Calu3 (cell line): Measurements from ENCODE around the gene DSCAM. TPM values are rescaled to one million over a fixed set of nuclear protein-coding genes. Genes with fewer than 3 reads are reported as not detected.

Source experiments
- BruUV-seq: library from RNA; stranded (reverse); fragments of 400-500 nt; replicated peaks from 2 replicates; lab custom pipeline; 2021; lab: Mats Ljungman, UMichigan
- CTCF ChIA-PET: fragments of 300-600 bp; sonication (Branson Sonifier 250); formaldehyde crosslinking; loops from one replicate; lab custom pipeline; 2022; ENCODE audit warnings: antibody characterized with exemption; lab: Charles Lee
- DNase-seq: peaks from one replicate; pipeline ENCODE4 v3.0.0; 2022
- H3K27ac Mint-ChIP-seq: one replicate; pipeline ENCODE4 v1.8.0; 2022; ENCODE audit warnings: mixed read lengths; ENCODE audit not compliant: unreplicated experiment
- H3K27me3 Mint-ChIP-seq: one replicate; pipeline ENCODE4 v1.8.0; 2022; ENCODE audit warnings: mixed read lengths; ENCODE audit not compliant: unreplicated experiment
- H3K36me3 Mint-ChIP-seq: one replicate; pipeline ENCODE4 v1.8.0; 2022; ENCODE audit warnings: mild to moderate bottlenecking, moderate library complexity, mixed read lengths; ENCODE audit not compliant: insufficient read depth, unreplicated experiment
- H3K4me1 Mint-ChIP-seq: one replicate; pipeline ENCODE4 v1.8.0; 2022; ENCODE audit warnings: mild to moderate bottlenecking, low read depth, mixed read lengths; ENCODE audit not compliant: unreplicated experiment
- H3K4me3 Mint-ChIP-seq: one replicate; pipeline ENCODE4 v1.8.0; 2022; ENCODE audit warnings: mild to moderate bottlenecking, low read depth, moderate library complexity, mixed read lengths; ENCODE audit not compliant: unreplicated experiment
- H3K9me3 Mint-ChIP-seq: one replicate; pipeline ENCODE4 v1.8.0; 2022; ENCODE audit warnings: low read depth, mixed read lengths; ENCODE audit not compliant: unreplicated experiment
- intact Hi-C: fragments of 100-400 bp; cut with micrococcal nuclease; formaldehyde crosslinking; loops from one replicate; pipeline ENCODE4 v1.10.0; 2022; ENCODE audit not compliant: unreplicated experiment
- microRNA-seq: library from miRNA; unstranded; fragments of <30 nt; microRNA quantifications from one replicate; pipeline ENCODE4 v1.2.0, GENCODE V29; 2022
- total RNA-seq: library from RNA; stranded (reverse); gene quantifications from 2 replicates; pipeline ENCODE4 v1.2.3, GENCODE V29; 2022
- TF ChIP-seq, protein P1 (sequence below): fragments of 200-600 bp; IDR thresholded peaks from one replicate; pipeline ENCODE4 v1.8.0; 2022; ENCODE audit warnings: antibody characterized with exemption; ENCODE audit not compliant: unreplicated experiment

Gene DSCAM
- total RNA-seq, 1 experiment from 2014 or later: not detected

DNA sequence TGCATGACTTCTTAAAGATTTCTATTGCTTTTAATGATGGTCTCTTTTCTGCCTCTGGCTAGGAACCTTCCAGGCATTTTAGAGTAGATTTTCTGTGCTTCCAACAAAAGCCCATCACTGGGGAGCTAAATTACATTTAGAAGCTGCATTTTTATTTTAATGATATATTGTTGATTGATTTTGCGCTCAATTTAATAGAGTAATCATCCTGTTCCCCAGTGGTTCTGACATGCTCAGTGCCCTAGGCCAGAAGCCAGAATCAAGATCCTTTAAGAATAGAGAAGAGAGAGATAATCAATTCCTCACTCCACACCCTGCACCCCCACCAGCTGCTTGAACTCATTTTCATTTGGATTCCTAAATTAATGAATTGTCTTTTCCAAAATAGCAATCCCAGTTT lies 881.9 kb downstream of the DSCAM start:
- H3K36me3 Mint-ChIP-seq: no peaks in the 10 kb centered on the region
- H3K4me1 Mint-ChIP-seq: no peaks in the 10 kb centered on the region
- peaks cover 19% of the 10 kb centered on the region for H3K9me3 Mint-ChIP-seq
- TF ChIP-seq, protein P1, sequence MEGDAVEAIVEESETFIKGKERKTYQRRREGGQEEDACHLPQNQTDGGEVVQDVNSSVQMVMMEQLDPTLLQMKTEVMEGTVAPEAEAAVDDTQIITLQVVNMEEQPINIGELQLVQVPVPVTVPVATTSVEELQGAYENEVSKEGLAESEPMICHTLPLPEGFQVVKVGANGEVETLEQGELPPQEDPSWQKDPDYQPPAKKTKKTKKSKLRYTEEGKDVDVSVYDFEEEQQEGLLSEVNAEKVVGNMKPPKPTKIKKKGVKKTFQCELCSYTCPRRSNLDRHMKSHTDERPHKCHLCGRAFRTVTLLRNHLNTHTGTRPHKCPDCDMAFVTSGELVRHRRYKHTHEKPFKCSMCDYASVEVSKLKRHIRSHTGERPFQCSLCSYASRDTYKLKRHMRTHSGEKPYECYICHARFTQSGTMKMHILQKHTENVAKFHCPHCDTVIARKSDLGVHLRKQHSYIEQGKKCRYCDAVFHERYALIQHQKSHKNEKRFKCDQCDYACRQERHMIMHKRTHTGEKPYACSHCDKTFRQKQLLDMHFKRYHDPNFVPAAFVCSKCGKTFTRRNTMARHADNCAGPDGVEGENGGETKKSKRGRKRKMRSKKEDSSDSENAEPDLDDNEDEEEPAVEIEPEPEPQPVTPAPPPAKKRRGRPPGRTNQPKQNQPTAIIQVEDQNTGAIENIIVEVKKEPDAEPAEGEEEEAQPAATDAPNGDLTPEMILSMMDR: no peak
- no TSS peak for BruUV-seq
- no peak overlapping the region for H3K27ac Mint-ChIP-seq
- H3K4me3 Mint-ChIP-seq: no peak overlapping the region
- H3K27me3 Mint-ChIP-seq: peaks cover 17% of the 10 kb centered on the region
- intact Hi-C loops: no loop called here
- CTCF ChIA-PET: no interaction called here
- no peak for DNase-seq

DNA sequence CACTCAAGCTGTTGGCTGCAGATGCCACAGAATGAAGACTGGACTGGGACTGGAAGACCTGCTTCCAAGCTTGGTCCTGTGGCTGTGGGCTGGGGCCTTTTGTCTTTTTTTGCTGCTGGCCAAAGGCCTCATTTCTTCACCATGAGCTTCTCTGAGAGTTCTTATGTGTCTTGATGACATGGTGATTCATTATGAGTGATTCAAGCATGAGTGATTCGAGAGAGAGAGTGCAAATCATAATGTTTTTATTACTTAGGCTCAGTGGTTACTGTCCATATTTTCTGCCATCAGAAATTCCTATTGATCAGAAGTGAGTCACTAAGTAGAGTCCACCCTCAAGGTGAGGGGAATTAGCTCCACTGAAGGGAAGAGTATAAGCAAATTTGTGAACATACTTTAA lies 885.7 kb downstream of the DSCAM start:
- Mint-ChIP-seq H3K36me3 (no peaks in the 10 kb centered on the region), H3K27ac (no peak overlapping the region), H3K4me1 (no peaks in the 10 kb centered on the region), H3K4me3 (no peak overlapping the region), H3K9me3 (peaks cover 15% of the 10 kb centered on the region), H3K27me3 (peaks cover 17% of the 10 kb centered on the region)
- TF ChIP-seq, protein P1: no peak
- CTCF ChIA-PET: no interaction called here
- no peak for DNase-seq
- intact Hi-C loops: no loop called here
- no TSS peak for BruUV-seq

Small RNA genes within 50 kb of the gene (microRNA-seq; reads per million reads assigned to microRNA genes)
- not detected for gene MIR4760
